H7 (cell line): Measurements from ENCODE around the gene SSX2IP. TPM values are rescaled to one million over a fixed set of nuclear protein-coding genes. Genes with fewer than 3 reads are reported as not detected.
"Not testable (repeated sequence)": the region's sequence is repeated elsewhere in the genome, so short reads cannot be mapped to it uniquely, and the experiment has no call there.

Experiments used
- DNase-seq: peaks from one replicate; pipeline ENCODE4 v3.0.0; 2012
- H3K27me3 ChIP-seq: 2 replicates; pipeline ENCODE4 v1.6.0; 2011; ENCODE audit warnings: mild to moderate bottlenecking, low read length; ENCODE audit not compliant: control insufficient read depth, insufficient read depth
- H3K36me3 ChIP-seq: replicated peaks from 2 replicates; pipeline ENCODE4 v1.5.1; 2011; ENCODE audit warnings: low read length; ENCODE audit not compliant: control insufficient read depth, insufficient read depth
- H3K4me3 ChIP-seq: 2 replicates; pipeline ENCODE4 v1.5.1; 2011; ENCODE audit warnings: low read depth, mild to moderate bottlenecking, control low read depth, low read length, moderate library complexity; ENCODE audit not compliant: insufficient read depth
- total RNA-seq: library from RNA; depleted of rRNA; stranded (reverse); fragments of >200 nt; shearing (Covaris generic); gene quantifications from 2 replicates; pipeline ENCODE4 v1.2.3, GENCODE V29; 2014

SSX2IP gene
- total RNA-seq, 1 experiment from 2014 or later, result 18.0 TPM

DNA sequence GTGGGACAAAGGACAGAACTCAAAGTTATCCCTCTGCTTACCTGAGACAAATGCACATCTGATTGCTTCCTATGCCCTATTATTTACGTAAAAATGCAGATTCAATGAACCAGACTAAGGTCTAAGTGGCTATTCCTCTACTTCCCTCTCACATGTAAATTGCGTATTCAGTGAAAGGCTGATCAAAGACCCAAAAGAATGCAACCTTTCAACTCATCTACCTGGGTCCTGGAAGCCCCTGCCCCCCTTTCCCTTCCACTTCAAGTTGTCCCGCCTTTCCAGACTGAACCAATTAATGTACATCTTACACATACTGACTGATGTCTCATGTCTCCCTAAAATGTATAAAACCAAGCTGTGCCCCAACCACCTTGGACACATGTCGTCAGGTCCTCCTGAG is 14.6 kb downstream of the SSX2IP start:
- no peaks in the 10 kb centered on the region for H3K27me3 ChIP-seq
- H3K36me3 ChIP-seq, result no peaks in the 10 kb centered on the region
- no peak overlapping the region for H3K4me3 ChIP-seq
- DNase-seq, result no peak

DNA sequence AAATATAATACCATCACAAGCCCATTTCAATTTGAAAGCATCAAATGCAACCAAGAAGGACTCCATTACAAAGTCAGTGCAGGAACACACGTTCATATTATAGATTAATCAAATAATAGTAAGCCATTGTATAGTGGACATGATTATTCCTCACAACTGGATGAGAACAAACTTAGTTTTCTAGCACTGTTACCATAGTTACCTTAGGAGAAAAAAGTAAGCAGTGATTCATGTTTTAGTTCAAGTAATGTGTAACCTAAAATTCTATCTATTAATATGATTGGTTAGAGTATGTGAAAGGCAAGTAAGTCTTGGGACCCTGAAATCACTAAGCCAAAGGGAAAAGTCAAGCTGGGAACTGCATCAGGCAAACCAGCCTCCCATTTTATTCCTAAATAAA is 15.2 kb downstream of the SSX2IP start:
- H3K36me3 ChIP-seq, result no peaks in the 10 kb centered on the region
- DNase-seq, result no peak
- no peak overlapping the region for H3K4me3 ChIP-seq
- no peaks in the 10 kb centered on the region for H3K27me3 ChIP-seq

DNA sequence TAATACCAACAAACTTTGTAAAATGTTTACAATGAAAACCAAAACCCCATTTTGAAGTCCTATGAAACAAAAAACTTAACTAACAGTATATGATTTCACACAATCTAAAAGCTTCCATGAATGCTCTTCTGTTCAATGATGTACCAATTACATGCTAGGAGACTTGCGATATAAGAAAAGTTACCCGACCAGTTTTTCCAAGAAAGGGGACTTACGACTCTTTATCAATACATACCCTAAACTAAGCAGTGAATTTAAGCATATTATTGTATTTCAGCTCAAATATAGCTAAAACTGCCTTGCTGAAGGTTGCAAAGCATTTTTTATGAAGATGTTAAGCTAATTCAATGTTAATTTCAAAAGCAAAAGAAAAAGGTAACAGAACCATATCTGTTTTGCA is 15.6 kb downstream of the SSX2IP start:
- DNase-seq, result no peak
- Histone ChIP-seq H3K27me3 (no peaks in the 10 kb centered on the region), H3K4me3 (no peak overlapping the region), H3K36me3 (no peaks in the 10 kb centered on the region)

GRCh38 chr1:84674021-84674420 is 16.2 kb downstream of the SSX2IP start:
- H3K27me3 ChIP-seq, result no peaks in the 10 kb centered on the region

GRCh38 chr1:84672080-84672854 is 18.0 kb downstream of the SSX2IP start:
- H3K4me3 ChIP-seq, result no peak overlapping the region
- no peaks in the 10 kb centered on the region for H3K27me3 ChIP-seq
- peaks cover 1% of the 10 kb centered on the region; the same call in 1 of the 2 replicates for H3K36me3 ChIP-seq
- DNase-seq, result no peak

More at GRCh38 chr1:84674021-84674420, 16.2 kb downstream of the SSX2IP start:
- Histone ChIP-seq H3K36me3 (peaks cover 1% of the 10 kb centered on the region; the same call in 1 of the 2 replicates), H3K4me3 (no peak overlapping the region)
- no peak for DNase-seq

- H3K27me3 ChIP-seq, result no peaks in the 10 kb centered on the region
- H3K4me3 ChIP-seq, result no peak overlapping the region
- H3K36me3 ChIP-seq, result peaks cover 1% of the 10 kb centered on the region; the same call in 1 of the 2 replicates
- no peak for DNase-seq
These were observed 20.4 kb downstream of the SSX2IP start for GRCh38 chr1:84669831-84670230.

DNA sequence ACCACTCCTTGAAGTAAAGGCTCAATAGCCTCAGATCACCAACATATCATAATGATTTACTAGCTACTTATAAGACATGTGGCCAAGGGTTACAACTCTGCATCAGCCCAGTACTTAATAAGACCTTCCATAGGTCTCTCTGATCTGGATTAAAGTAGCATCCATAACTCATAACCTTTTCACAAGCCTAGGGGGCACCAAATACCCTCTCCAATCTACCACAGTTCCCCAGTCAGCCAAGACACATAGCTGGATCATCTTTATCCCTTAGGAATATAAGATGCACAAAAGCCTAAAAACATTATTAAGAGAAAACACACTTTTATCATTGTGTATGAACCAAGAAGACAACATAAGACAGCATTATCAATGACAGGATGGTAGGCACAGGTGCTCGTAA is 22.1 kb downstream of the SSX2IP start:
- Histone ChIP-seq H3K27me3 (no peaks in the 10 kb centered on the region), H3K4me3 (no peak overlapping the region), H3K36me3 (peaks cover 1% of the 10 kb centered on the region; the same call in 1 of the 2 replicates)
- DNase-seq, result peak; percentile 17

DNA sequence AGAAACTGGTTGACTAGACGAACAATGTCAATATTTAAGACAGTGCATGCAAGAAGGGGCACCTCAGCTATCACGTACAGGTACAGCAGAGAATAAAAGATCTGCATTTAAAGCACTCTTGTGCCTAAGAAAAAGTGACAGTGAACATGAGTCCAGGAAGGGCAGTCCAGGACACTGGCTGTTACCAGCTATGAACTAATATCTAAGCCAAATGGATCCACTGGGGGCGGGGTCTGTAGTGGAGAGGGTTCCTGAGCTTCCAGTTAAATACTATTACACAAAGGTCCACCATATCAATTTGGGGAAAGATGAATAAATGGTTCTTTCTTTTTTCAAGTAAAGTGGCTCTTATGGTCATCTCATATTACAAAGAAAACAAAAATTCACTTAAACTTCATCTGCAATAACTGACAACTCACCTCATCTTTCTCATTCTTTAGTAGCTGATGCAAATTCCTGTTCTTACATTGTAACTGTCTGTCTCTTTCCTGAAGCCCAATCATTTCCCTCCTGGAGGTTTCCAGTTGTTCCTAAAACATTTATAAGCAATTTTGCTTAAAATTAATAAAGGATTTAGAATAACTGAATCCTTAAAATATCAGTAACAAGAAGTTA is 24.5 kb downstream of the SSX2IP start:
- Histone ChIP-seq H3K36me3 (peaks cover 1% of the 10 kb centered on the region; the same call in 1 of the 2 replicates), H3K4me3 (no peak overlapping the region)
- no peak for DNase-seq

DNA sequence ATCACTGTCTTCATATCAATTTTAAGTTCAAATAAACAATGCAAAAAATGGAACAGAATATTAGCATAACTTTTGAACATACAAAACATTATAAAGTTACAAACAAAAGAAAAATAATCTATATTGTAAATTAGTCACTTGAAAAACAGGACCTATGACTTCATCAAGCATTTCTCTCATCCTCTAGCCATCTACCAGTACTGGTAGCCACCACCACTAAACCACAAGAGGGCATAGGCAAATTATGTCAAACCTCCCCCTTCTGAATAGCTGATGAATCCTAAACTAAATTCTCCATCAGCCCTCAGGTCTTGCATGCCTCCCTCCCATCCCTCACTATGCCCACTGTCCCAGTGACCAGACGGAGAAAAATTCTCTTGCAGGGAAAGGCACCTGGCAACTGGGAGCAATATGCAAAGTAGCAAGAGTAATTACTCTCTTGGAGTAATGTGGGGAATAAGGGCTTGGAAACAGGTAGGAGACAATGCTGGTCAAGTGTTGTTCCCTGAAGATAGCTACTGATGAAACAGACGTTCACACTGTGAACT is 37.1 kb downstream of the SSX2IP start:
- H3K27me3 ChIP-seq, result no peaks in the 10 kb centered on the region
- H3K4me3 ChIP-seq, result no peak overlapping the region
- H3K36me3 ChIP-seq, result peaks cover 6% of the 10 kb centered on the region
- DNase-seq, result peak; percentile 7

More for the DNA sequence above, 24.5 kb downstream of the SSX2IP start:
- no peaks in the 10 kb centered on the region for H3K27me3 ChIP-seq

DNA sequence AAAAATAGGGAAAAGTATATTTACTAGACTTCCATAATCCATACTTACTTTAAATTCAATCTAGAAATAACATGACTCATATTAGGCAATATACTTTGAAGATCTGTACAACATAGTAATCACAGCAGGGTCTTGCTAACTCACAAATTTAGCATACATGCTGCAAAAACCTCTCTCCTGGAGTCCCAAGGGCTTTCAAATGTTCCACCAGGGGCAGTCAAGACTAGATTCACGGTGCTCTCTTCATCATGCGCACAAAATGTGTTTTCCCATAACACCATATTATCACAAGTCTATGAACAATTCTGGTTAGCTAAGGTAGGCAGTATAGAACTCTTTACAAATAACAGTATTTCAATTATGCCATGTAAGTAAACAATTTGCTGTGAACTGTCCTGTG is 45.8 kb downstream of the SSX2IP start:
- H3K4me3 ChIP-seq, result no peak overlapping the region
- H3K36me3 ChIP-seq, result no peaks in the 10 kb centered on the region; the same call in 1 of the 2 replicates
- no peak for DNase-seq
- no peaks in the 10 kb centered on the region for H3K27me3 ChIP-seq

DNA sequence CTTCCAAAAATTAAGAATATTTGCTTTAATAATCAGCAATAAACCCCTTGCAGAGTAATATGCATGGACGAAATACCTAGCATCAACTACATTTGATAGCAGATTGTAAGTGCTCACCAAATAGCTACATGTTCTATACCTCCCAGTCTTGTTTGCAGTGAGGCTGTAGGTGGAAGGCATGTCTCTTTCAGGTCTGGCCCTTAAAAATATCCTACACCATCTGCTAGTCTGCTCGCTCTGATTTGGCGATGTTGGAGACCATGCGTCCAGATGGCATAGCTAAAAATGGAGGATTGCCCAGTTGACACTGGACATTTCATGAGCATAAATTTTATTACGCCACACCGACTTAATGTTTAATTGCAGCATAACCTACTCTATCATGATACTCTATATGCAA is 47.1 kb downstream of the SSX2IP start:
- no peaks in the 10 kb centered on the region for H3K27me3 ChIP-seq
- no peak for DNase-seq
- H3K4me3 ChIP-seq, result no peak overlapping the region
- no peaks in the 10 kb centered on the region for H3K36me3 ChIP-seq

GRCh38 chr1:84642774-84643173 is 47.5 kb downstream of the SSX2IP start:
- Histone ChIP-seq H3K36me3 (no peaks in the 10 kb centered on the region), H3K27me3 (no peaks in the 10 kb centered on the region), H3K4me3 (no peak overlapping the region)
- DNase-seq, result no peak

DNA sequence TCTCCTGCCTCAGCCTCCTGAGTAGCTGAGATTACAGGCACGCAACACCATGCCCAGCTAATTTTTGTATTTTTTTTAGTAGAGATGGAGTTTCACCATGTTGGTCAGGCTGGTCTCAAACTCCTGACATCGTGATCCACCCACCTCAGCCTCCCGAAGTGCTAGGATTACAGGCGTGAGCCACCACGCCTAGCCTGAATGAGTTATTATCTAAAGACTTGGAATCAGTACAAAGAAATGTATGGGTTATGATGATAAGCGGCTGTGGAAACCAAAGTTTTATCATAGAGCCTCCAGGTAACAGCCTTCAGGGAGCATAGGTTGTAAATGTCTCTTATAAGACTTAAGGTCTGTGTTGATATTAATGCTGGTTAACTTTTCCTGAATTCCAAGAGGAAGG is 50.5 kb downstream of the SSX2IP start:
- H3K4me3 ChIP-seq, DNase-seq, H3K36me3 ChIP-seq, H3K27me3 ChIP-seq: not testable (repeated sequence)

DNA sequence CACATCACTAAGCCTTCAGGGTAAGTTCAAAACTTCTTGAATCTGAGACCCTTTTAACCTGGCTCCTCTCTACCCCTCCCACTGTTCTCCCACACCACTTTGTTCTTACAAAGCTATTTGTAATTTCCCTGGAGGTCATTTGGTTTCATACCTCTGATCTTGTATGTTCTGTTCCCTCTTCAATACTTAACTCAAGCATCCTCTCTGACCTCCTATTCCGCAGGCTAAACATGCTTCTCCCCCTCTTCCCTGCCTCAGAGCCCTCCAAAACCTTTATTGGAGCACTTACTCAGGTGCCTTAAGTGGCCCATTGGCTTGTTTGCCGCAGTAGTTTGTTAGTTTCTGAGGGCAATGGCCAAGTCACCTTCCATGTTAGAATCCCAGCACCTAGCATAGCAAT is 54.8 kb downstream of the SSX2IP start:
- Histone ChIP-seq H3K27me3 (no peaks in the 10 kb centered on the region), H3K4me3 (no peak overlapping the region), H3K36me3 (no peaks in the 10 kb centered on the region)
- no peak for DNase-seq
